ENCODE measurements around the gene CD200.

DNA sequence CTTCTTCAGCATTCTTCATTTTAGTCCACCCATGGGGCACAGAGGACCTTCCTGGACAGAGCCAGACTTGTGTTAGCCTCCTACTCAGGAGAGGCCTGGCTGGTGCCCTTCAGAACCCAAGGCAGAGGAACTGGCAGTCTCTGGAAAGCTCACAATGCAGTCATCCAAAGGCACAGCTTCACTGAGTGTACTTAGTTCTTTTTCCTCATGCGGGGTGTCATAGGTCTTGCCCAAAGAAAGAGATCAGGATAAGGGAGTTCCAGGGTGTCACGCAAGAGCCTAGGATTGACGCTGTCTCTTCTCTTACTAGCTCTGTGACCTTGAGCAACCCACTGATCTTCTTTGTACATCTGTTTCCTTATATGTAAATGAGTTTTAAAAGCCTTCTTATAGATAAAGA, 58.7 kb downstream of the CD200 start:
- TF ChIP-seq, protein P1, sequence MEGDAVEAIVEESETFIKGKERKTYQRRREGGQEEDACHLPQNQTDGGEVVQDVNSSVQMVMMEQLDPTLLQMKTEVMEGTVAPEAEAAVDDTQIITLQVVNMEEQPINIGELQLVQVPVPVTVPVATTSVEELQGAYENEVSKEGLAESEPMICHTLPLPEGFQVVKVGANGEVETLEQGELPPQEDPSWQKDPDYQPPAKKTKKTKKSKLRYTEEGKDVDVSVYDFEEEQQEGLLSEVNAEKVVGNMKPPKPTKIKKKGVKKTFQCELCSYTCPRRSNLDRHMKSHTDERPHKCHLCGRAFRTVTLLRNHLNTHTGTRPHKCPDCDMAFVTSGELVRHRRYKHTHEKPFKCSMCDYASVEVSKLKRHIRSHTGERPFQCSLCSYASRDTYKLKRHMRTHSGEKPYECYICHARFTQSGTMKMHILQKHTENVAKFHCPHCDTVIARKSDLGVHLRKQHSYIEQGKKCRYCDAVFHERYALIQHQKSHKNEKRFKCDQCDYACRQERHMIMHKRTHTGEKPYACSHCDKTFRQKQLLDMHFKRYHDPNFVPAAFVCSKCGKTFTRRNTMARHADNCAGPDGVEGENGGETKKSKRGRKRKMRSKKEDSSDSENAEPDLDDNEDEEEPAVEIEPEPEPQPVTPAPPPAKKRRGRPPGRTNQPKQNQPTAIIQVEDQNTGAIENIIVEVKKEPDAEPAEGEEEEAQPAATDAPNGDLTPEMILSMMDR (IDR thresholded peaks at IDR 0.05 in 4 of 5, conservative IDR thresholded peaks at IDR 0.05 in 1 of 5): no peak
- TF ChIP-seq POLR2A (IDR thresholded peaks at IDR 0.05): no peak

Data from gastrocnemius medialis (tissue), 4 donors.